ENCODE data around the gene NLGN4X. TPM values are rescaled to one million over a fixed set of nuclear protein-coding genes. Genes with fewer than 3 reads are reported as not detected.

NLGN4X gene
- total RNA-seq, 1 donor from 2014 or later: 45.0 TPM

DNA sequence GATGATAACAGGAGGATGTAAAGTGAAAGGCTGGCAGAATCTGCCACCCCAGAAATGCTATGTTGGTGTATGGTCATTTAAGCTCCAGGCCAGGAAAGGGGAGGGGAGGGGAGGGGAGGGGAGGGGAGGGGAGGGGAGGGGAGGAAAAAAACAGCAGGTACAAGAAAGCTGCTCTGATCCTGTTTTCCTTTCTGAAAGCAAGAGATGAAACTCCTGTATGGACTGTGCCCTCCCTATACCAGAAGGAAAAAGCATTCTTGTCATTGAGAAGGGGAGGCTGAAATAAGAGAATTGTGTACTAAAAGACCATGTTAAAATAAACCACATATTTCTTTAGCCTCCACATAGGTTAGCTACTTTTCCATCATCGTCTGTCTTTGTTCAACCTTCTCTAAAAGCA, 179.5 kb downstream of the NLGN4X start:
- H3K9me3 Mint-ChIP-seq (ENCODE audit: low read depth): peaks cover 3% of the 10 kb centered on the region
- H3K27ac Mint-ChIP-seq: no peak overlapping the region
- no peaks in the 10 kb centered on the region for H3K27me3 Mint-ChIP-seq
- no peaks in the 10 kb centered on the region for H3K4me1 Mint-ChIP-seq (ENCODE audit: low read depth)
- no peak for DNase-seq (ENCODE audit: low spot score, unreplicated experiment)
- H3K36me3 Mint-ChIP-seq (ENCODE audit: insufficient read depth): no peaks in the 10 kb centered on the region
- TF ChIP-seq, protein P1, sequence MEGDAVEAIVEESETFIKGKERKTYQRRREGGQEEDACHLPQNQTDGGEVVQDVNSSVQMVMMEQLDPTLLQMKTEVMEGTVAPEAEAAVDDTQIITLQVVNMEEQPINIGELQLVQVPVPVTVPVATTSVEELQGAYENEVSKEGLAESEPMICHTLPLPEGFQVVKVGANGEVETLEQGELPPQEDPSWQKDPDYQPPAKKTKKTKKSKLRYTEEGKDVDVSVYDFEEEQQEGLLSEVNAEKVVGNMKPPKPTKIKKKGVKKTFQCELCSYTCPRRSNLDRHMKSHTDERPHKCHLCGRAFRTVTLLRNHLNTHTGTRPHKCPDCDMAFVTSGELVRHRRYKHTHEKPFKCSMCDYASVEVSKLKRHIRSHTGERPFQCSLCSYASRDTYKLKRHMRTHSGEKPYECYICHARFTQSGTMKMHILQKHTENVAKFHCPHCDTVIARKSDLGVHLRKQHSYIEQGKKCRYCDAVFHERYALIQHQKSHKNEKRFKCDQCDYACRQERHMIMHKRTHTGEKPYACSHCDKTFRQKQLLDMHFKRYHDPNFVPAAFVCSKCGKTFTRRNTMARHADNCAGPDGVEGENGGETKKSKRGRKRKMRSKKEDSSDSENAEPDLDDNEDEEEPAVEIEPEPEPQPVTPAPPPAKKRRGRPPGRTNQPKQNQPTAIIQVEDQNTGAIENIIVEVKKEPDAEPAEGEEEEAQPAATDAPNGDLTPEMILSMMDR (IDR thresholded peaks at IDR 0.05; ENCODE audit: unreplicated experiment): no peak
- no peak overlapping the region for H3K4me3 Mint-ChIP-seq (ENCODE audit: low read depth)

DNA sequence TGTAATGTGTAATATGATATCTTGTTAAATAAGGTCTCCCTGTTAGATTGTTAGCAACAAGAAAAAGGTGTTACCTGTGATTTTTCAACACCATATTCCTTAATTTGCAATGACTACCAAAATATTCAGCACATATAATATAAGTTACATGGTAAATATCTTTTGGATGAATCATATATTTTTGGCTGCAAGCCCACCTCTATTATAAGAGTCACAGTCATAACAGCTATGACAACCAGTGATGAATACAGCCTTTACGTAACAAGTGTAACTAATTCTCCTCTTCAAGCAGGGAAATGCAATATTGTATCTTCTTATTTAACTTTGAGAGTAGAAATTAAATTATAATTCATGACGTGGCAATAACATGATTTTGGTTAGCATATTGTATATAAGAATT, 187.0 kb downstream of the NLGN4X start:
- Mint-ChIP-seq H3K36me3 (ENCODE audit: insufficient read depth) (peaks cover 8% of the 10 kb centered on the region), H3K9me3 (ENCODE audit: low read depth) (peaks cover 12% of the 10 kb centered on the region), H3K4me1 (ENCODE audit: low read depth) (peaks cover 6% of the 10 kb centered on the region), H3K4me3 (ENCODE audit: low read depth) (no peak overlapping the region), H3K27ac (no peak overlapping the region), H3K27me3 (no peaks in the 10 kb centered on the region)
- no peak for DNase-seq (ENCODE audit: low spot score, unreplicated experiment)
- TF ChIP-seq, protein P1 (IDR thresholded peaks at IDR 0.05; ENCODE audit: unreplicated experiment): no peak

DNA sequence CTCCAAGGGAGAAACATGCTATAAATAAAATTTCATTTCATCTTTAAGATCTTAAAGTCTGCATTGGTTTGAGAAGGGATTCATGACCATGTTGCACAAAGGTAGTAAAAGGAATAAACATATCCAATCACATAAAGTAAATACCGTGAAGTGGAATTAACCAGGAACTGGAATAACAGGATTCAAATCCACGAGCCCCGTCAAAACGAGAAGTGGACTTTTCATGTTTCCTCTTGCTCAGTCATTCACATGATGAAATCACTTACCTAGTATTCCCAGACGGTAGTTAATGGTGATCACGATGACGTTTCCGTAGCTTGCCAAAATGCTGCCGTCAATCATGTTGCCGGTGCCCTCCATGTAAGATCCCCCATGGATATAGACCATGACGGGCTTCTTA, 199.7 kb downstream of the NLGN4X start:
- Mint-ChIP-seq H3K4me1 (ENCODE audit: low read depth) (peaks cover 8% of the 10 kb centered on the region), H3K27ac (no peak overlapping the region), H3K9me3 (ENCODE audit: low read depth) (no peaks in the 10 kb centered on the region), H3K36me3 (ENCODE audit: insufficient read depth) (peaks cover 4% of the 10 kb centered on the region), H3K27me3 (no peaks in the 10 kb centered on the region), H3K4me3 (ENCODE audit: low read depth) (no peak overlapping the region)
- TF ChIP-seq, protein P1 (IDR thresholded peaks at IDR 0.05; ENCODE audit: unreplicated experiment): no peak
- no peak for DNase-seq (ENCODE audit: low spot score, unreplicated experiment)

DNA sequence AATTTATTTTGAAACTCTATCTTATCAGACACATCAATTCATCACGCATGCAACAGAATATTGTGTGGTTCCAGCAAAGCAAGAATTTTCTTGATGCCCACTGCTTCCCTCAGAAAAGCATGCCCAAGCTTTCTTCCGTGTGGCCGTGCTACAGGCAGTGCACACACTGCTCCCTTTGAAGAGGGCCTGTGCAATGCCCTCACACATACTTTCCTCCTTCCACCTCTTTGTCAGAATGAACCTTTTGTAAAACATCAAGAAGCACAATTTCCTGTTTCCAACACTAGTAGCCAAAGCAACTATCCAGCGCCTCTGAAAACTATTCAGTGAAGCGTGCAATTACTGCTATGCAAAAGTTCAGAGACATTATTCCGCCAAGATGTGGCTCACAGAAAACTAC, 201.7 kb downstream of the NLGN4X start:
- H3K4me3 Mint-ChIP-seq (ENCODE audit: low read depth): no peak overlapping the region
- peaks cover 8% of the 10 kb centered on the region for H3K4me1 Mint-ChIP-seq (ENCODE audit: low read depth)
- DNase-seq (ENCODE audit: low spot score, unreplicated experiment): no peak
- H3K36me3 Mint-ChIP-seq (ENCODE audit: insufficient read depth): peaks cover 5% of the 10 kb centered on the region
- H3K27ac Mint-ChIP-seq: no peak overlapping the region
- H3K9me3 Mint-ChIP-seq (ENCODE audit: low read depth): no peaks in the 10 kb centered on the region
- TF ChIP-seq, protein P1 (IDR thresholded peaks at IDR 0.05; ENCODE audit: unreplicated experiment): no peak
- H3K27me3 Mint-ChIP-seq: no peaks in the 10 kb centered on the region

DNA sequence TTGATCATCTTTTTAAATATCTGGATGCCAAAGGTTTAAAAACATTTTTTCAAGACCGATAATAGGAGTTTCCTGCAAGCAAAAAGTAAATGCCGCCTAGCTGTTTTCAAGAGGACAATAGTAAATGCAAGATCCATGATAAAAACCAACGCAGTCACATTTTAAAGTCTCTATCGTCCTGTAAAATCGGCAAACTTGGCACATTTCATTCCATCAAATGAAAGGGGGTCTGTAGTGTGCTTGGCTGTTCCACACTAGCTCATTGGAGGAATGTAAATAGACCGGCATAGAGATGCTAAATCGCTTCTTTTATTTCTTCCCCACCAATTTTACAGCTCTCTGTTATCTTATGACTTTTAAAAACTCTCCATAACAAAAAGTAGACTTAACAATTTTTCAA, 202.2 kb downstream of the NLGN4X start:
- no peak for DNase-seq (ENCODE audit: low spot score, unreplicated experiment)
- Mint-ChIP-seq H3K27ac (no peak overlapping the region), H3K36me3 (ENCODE audit: insufficient read depth) (peaks cover 5% of the 10 kb centered on the region), H3K4me1 (ENCODE audit: low read depth) (peaks cover 11% of the 10 kb centered on the region), H3K4me3 (ENCODE audit: low read depth) (no peak overlapping the region), H3K27me3 (no peaks in the 10 kb centered on the region), H3K9me3 (ENCODE audit: low read depth) (no peaks in the 10 kb centered on the region)
- TF ChIP-seq, protein P1 (IDR thresholded peaks at IDR 0.05; ENCODE audit: unreplicated experiment): no peak

Measured in progenitor cell of endocrine pancreas (in vitro differentiated cells).